Retina (tissue), 1 donor: ENCODE measurements around the gene TENM4.

Experiments
- DNase-seq: peaks from one replicate; pipeline ENCODE4 v3.0.0-alpha.2; 2016

Gene TENM4

DNA sequence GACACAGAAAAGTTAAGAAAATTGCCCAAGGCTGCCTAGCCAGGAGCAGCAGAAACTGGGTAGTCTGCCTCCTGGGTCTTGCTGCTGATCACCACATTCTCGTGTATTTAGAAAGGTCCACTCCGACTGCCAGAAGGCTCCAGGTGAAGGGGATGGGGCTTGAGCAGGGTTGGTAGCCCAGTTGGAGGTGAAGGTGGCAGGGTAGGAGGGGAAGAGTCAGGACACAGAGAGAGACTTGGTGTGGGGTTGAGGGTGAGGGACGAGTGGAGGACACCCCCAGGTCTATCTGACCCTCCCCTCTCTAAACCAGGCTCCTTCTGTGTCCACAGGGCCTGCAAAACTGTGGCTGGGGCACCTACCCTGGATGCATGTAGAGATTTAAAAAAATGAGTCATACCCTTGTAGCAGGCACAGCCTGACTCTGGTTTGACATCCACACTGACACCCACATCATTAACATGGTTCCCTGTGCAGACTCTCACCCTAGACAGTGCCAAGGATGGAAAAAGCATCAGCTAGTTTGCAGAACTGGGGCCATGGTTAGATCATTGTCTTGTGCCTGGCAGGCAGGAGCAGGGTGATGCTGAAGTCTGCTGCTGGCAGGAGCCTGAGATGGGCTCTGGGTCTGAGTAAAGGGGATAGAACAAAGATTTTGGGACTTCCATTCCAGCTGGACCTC is 273.2 kb downstream of the TENM4 start:
- no peak for DNase-seq

DNA sequence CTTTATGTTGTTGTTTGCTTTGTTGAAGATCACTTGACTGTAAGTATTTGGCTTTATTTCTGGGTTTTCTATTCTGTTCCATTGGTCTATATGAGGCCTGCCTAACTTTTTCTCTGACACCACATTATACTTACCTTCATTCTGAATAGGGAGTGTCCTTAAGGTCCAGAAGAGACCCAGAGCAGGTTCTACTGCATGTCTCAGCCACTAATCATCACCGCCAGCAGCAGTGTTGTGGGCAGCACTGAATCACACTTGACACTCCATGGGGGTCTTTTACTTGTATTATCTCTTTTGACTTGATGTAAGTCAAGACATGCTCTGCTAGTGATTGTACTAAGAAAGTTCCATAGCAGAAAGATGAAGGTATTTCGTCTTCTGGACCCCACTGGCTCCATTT is 274.9 kb downstream of the TENM4 start:
- no peak for DNase-seq

DNA sequence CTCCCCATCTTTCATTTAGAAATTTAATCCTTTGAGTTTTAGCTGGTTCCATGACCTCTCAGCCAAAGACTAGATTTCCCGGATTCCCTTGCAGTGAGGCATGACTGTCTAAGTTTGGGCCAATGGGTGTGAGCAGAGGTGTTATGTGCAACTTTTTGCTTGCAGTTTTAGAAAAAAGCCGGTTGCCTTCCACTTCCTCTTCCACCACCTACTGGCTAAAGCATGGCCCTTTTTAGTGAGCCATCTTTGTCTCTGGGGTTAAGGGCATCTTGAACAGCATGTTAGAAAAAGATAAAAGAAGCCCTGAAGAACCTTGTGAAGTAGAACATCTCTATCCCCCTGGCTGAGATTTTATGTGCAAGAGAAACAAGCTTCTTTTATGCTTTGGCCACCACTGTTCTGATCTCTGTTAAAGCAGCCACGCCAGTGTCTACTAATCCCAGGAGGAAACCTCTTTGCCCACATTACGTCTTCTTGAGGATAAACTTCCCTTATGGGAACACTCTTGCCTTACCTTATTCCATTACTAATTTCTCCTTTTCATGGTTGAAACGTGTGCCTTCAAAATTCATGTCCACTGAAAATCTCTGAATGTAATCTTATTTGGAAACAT is 279.9 kb downstream of the TENM4 start:
- DNase-seq = no peak

DNA sequence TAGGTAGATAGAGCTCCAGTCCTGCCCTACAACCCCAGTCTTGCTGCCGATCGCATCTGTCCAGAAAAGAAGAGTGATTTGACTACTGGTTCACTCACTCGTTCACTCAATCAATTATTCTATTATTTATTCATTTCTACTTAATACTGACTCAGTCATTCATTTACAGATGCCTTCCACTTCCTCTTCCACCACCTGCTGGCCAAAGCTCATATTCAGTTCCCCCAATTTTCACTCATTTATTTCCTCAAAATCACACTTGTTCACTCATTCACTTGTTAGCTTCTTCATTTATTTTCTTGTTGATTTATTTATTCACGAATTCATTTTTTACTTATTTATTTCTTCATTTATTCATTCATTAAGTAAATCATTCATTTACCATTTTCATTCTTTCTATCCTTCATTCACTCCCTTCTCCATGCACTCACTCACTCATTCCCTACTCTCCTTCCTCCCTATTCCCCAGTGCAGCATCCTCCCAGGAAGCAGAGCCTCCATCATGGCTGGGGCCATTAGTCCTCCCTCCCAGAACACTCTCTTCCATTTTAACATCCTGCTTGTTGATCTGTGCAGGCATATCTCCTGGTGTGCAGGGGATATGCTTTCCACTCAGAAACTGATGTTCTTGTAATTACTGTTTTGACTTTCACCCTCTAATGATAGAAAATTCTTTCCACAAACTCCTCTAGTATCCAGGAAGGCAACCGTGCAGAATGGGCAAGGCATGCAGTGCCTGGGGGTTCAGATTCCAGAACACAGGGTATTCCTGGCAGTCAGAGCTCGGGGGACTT is 281.0 kb downstream of the TENM4 start:
- DNase-seq = no peak

DNA sequence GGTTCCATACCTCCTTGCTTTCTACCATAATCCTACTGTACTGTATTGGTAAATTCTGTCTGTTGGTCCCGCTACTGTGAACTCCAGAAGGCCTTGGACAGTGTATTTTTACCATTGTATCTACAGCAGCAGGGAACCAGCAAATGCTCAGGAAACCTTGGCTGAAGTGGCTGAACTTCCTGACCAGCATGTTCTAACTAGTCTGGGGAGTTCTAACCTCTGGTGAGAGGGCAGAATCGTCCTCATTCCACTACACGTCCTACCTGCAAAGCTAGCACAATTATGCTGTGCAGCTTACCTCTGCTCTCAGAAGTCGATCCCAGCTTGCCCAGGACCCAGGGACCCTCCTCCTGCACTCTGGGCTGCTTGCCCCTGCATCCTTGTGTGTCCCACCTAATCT is 283.1 kb downstream of the TENM4 start:
- DNase-seq = no peak

DNA sequence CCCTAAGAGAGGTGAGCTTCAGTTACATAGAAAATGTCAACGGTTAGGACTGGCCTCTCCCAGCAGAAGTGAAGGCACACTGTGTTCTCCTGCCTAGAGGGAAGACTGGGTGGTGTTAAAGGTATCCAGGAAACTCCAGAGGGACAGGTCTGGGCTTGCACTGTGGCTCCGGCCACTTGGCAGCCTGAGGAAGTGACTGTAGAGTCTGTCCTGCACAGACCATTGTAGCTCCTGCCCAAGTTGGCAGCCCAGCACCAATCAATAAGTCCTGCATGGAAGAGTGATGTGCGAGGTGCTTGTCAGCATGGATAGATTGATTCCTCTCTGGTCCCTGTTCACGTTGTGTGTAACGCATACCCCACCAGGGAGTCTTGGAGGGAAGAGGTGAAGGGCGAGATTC is 284.8 kb downstream of the TENM4 start:
- DNase-seq = no peak

DNA sequence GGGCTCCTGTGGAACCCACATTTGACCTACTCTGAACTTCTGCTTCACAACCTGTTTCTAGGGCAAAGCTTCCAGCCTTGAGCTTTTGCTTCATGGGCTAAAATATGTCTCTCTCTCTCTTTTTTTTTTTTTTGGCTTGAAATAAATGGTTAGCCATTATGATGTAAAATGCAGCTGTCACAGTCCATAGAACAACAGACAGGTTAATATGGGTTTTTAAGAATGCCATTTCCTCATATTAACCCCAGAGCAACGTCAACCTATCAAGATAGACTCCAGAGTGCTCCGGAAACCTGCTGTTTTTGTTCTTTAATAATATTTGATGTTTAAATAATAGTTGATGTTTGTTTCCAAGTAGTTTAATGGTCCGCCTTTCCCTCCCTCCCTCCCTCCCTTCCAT is 285.6 kb downstream of the TENM4 start:
- DNase-seq = no peak

DNA sequence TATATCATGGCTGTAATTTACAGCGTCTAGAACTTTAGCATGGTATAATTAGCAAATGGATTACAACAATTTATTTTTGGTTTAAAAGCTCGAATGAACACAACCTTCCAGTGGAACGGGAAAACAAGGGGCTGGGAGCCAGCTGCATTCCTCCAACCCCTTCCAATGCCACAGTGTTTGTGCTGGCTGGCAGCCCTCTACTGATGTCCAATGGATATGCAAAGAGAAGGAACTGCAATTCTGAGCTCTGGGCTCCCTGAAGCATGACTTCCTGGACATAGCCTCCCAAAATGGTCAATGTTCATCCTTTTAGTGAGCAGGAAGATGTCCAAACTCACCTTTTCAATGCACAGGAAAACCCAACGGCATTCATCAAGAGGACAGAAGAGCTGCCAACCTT is 288.3 kb downstream of the TENM4 start:
- no peak for DNase-seq

DNA sequence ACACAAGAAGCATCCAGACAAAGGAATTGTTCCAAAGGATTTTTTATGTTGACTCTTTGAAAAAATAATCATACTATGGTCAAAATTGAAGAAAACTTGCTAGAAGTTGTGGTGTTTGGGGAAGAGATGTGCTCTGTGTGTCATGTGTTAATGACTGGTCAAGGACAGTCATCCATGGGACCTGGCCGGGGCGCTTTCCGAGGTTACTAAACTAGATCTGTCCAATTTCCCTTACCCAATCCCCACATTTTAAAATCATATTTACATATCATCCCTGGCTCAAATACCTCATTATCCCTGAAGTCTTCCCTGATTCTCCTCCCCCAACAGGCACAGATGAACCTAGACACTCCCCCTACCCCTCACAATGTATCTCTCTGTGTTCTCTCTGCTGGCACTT is 289.4 kb downstream of the TENM4 start:
- no peak for DNase-seq

DNA sequence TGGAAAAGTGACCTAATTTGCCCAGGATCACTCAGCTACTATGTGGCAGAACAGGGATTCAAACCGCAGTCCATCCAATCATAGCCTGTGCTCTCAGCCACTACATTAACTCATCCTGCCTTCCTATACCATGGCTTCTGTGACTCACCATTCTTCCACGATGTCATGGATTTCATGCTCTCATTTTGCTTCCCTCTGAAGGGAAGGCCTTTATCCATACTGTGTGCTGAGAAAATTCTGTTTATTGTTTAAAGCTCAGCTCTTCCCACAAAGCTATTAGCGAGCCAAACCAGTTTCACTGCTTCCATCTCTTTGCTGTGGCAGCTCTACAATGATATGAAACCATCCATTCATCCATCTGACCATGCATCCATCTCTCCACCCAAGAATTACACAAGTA is 289.9 kb downstream of the TENM4 start:
- no peak for DNase-seq

DNA sequence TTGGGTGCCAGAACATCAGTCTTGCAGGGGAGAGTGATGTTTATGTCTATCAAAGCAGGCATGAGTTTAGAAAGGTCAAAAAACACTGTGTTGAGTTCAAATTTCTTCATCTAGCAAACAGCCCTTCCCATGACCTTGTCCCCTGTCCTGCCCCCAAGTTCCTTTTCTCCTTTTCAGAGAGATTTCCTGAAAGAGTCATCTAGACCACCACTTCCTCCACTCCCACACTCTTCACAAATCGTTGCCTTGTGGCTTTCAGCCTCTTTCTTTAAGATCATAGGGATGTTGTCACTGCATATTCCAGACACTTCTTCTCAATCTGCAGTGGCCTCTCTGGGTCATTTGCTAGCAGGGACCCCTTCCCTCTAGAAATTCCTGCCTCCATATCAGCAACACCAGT is 290.5 kb downstream of the TENM4 start:
- DNase-seq = no peak

DNA sequence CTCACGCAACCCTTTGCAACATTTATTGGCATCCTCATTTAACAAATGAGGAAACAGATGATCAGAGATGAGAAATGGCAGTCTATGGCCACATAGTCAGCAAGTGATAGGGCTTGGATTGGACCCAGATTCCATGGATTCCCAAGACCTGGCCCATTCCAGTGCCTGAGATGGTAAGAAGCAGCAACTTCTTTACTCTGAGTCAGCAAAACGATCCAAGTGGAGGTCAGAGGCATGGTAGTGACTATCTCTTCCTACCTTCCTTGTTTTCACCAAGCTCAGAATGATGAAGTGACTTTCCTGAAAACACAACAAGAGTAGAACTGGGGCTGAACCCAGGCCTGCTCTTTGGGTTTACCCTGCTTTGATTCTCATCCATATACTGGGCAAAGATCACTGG is 293.1 kb downstream of the TENM4 start:
- no peak for DNase-seq

DNA sequence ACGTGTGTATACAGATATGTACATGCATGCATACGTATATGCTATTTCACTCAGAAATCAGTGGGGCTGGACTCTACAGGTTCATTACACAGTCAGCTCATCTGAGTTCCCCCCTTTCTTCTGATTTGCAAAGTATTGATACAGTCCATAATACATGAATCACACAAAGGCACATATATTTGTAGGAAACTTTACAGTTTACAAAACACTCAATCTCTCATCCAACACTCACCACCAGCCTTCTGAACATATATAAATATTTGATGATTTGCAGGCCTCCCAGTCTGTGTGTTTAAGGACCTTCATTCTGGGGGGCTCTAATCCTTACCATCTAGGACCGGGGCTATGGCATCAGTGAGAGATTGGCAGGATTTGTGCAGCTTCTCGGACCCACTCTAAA is 293.8 kb downstream of the TENM4 start:
- DNase-seq = no peak

DNA sequence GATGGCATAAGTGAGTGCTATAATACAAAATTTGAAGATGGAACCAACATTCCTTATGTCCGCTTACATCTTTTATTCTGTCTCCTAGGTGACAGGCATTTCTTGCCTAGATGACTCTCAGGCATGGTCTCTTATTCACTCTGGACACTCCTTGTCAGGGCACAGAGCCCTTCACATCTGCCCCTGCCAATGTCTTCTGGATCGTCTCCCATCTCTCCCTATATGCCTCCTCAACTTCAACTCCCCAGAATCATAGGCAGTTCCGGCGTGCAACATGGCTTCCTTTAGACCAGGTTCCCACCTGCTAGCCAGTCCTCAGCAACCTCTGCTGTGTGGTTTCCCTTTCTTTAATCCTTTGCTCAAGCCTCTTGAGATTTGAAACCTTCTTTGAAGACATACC is 300.9 kb downstream of the TENM4 start:
- DNase-seq = peak; percentile 55

DNA sequence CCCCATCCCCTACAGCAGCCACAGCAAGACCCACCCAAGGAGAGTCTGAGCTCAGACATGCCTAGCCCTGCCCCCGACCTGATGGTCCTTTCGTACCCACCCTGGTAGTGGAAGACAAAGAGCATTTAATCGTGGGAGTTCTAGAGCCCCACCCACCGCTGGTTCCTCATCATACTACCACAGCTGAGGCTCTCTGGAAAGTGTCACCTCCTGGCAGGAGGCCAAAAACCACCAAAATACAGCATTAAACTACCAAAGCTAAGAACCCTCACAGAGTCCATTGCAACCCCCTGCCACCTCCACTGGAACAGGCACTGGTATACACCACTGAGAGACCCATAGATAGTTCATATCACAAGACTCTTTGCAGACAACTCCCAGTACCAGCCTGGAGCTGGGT is 311.1 kb downstream of the TENM4 start:
- no peak for DNase-seq

DNA sequence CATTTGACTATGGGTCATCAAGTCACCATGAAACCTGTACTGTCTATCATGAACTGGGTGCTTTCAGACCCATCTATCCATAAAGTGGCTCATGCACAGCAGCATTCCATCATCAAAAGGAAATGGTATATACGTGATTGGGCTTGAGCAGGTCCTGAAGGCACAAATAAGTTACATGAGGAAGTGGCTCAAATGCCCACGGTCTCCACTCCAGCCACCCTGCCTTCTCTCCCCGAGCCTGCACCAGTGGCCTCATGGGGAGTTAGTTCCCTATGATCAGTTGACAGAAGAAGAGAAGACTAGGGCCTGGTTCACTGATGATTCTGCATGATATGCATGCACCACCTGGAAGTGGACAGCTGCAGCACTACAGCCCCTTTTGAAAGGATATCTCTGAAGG is 312.5 kb downstream of the TENM4 start:
- DNase-seq = no peak

DNA sequence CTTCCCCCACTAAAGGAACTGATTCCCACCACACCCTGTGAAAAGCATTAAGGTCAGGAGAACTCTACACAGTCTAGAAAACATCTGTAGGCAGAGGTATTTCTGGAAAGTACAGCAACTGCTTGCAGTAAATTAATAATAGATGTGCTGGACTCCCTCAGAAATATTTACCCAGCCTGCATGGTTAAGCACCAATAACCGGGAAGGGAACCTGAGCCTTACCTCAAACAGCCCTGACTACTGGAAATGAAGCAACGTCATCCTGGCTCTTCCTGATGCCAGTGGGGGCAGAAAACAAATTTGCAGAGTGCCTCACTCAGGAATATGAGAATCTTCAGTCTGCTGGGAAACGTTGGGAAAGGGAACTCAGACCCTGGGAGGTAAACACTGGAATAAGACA is 318.1 kb downstream of the TENM4 start:
- no peak for DNase-seq

DNA sequence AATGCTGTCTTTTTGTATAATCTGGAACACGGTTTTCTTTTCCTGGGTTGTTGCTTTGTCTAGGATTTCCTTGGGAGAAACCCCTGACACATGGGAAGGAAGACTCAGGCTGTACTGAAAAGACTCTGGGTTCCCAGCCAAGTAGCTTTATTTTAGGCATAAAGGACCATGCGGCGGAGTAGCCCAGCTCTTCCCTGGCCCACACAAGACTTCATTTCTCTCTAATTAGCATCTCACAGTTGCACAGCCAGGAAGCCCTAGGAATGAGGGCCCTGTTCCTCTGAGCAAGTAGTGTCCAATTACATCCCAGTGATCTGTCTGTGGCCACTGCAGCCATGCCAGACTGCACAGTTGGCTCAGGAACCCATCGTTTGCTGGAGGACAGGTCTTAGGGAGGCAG is 319.5 kb downstream of the TENM4 start:
- no peak for DNase-seq

DNA sequence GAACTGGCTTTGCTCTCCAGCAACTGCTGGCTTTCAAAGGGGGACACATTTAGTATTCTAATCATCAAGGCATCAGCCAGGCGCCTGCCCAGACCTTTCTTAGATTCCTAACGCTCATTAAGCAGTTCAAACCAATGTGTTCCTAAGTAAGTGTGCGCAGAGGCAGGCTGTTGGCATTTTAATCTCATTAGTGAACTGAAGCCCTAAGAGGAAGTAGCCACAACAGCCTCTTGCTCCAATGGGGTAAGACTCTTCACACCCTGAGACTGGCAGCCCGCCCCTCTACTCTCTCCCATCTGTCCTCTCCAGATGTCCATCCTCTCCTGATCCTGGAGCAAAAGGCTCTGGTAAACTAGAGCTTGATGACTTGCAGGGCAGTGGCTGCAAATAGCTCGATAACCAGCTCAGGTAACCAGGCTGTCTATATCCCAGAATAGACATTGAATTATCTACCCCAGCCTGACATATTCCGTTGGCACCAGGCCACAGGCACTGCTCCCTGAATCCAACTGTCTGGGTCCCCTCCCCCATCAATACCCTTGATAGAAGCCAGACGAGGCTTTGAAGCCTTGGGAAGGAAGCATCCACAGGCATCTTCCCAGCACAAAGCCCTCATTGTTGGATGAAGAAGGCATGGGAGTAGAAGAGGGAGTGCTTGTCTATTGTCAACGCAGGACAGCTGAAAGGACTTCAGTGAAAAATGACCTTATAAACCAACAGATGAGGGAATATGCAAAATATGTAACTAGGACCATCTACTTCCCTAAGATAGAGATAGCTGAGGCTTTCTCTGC is 321.1 kb downstream of the TENM4 start:
- DNase-seq = peak; percentile 86

DNA sequence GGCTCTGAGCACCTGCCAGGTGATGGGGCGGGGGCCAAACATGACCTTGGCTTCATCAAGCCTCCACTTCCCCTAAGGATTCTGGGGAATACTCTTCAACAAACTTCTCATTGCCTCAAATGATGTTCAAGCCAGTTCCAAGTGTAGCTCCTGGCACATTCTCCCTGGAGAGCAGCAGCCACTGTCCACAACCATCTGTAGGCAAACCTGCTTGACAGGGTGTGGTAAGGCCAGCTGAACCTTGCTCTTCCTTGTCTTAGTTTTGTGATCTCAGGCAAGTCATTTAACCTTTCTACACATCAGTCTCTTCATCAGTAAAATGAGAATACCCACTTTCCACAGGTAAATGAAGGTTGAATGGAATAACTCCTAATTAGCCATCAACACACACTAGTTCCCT is 323.3 kb downstream of the TENM4 start:
- no peak for DNase-seq

DNA sequence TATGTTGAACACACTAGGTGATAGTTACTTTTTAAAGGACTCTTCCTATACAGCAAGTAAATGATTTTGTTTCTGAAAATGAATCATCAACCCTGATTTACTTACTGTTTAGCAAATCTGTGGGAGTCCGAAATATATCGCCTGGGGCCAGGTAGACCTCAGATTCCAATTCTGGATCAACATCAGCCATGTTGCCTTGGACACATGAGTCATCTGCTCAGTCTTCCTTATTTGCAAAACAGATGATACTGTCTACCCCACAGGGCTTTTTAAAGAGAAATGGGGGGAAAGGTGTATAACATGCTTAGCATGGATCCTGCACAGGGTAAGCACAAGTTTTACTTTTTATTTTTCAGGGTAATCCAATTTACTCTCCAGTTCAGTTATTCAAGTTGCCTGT is 324.2 kb downstream of the TENM4 start:
- DNase-seq = no peak

DNA sequence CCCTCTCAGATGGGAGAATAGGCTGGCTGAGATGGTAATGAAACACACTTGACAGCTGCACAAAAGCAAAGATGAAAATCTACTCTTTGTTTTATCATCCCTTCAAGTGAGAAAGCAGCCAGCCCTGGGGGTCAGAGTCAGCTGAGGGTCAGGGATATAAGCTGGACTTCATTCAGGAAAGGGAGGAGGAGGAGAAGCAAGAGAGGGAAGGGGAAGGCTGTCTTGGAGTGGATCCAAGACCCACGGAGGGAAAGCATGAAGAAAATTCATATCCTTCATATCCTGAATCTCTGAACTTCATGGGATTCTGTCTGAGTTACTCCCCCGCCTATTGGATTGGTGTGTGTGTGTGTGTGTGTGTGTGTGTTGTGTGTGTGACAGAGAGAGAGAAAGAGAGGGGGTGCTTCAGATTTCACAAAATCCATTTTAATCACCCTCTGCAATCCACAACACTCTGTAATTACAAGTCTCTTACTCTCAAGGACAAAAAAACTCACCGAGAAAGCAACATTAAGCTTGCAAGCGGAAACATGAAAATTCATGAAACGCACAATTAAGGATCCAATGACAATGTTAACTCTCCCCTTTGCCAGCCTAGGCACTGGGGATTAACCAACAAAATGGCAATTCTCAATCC is 327.7 kb downstream of the TENM4 start:
- no peak for DNase-seq

DNA sequence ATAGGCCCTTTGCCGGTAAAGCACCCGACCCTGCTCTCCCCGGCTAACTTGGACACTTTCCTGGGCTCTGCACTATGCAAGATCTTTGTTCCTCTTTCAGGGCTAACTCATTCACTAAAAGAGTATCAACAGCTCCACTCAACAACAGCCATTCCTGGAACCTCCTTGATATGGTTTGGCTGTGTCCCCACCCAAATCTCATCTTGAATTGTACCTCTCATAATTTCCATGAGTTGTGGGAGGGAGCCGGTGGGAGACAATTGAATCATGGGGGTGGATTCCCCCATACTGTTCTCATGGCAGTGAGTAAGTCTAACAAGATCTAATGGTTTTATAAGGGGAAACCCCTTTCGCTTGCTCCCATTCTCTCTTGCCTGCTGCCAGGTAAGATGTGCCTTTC is 330.0 kb downstream of the TENM4 start:
- no peak for DNase-seq
